ENCODE results near the gene ANKS3.
"Not testable (repeated sequence)": the region's sequence is repeated elsewhere in the genome, so short reads cannot be mapped to it uniquely, and the experiment has no call there.

Gene ANKS3

DNA sequence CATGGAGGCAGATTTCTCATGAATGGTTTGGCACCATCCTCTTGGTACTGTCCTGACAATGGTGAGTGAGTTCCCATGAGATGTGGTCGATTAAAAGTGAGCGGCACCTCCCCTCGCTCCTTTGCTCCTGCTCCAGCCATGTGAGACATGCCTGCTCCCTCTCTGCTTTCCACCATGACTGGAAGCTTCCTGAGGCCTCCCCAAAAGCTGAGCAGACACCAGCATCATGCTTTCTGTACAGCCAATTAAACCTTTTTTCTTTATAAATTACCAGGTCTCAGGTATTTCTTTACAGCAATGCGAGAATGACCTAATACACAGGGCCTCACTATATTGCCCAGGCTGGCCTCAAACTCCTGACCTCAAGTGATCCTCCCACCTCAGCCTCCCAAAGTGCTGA, 20.8 kb upstream of the ANKS3 start:
- DNase-seq = no peak

DNA sequence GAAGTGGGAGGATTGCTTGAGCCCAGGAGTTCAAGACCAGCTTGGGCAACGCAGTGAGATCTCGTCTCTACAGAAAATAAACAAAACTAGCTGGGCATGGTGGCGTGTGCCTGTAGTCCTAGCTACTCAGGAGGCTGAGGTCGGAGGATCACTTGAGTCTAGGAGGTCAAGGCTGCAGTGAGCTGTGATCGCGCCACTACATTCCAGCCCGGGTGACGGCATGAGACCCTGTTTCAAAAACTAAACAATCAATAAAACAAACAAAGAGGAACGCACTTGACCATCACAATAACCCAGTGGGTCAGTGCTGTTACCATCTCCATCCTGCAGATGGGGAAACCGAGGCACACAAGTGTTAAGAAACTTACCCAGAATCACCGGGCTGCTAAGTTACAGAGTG, 19.2 kb upstream of the ANKS3 start:
- DNase-seq = no peak

DNA sequence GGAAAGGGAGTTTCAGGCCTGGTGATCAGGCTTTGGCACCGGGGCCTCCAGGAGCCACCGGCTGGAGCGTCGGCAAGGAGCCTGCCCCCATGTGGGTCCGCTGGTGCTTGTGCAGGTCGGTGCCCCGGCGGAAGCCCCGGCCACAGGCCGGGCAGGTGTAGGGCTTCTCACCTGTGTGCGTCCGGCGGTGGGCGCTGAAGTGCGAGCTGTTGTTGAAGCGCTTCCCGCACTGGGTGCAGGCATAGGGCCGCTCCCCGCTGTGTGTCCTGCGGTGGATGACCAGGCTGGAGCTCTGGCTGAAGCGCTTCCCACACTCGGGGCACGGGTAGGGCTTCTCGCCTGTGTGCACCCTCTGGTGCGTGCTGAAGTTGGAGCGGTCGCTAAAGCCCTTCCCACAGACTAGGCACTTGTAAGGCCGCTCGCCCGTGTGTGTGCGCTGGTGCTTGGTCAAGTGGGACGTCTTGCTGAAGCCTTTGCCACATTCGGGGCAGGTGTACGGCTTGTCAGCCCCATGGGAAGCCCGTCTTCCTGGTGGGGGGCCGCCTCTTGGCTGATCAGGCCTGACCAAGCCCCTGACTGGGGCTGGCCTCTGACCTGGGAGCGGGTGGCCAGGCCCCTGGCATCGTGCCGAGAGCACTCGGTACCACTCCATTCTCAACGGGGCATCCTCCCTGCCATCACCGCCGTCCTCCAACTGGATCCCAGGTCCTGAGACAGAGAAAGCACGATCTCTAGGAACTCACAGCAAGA, 18.5 kb upstream of the ANKS3 start:
- no peak for DNase-seq

DNA sequence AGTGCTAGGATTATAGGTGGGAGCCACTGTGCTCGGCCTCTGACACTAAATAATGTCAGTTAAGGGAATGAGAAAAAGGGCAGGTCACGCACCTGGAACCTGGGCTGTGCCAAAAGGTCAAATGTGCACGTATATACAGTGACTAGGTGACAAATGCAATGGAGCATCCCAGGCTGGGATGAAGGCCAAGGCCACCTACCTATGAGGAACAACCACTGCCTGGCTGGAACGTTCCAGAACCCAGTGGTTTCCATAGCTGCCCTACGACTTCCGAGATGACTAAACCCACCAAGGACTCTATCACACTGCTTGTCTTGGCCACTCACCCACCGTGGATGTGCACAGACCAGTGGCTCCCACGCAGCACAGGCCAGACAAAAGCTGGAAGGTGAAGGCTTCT, 16.8 kb upstream of the ANKS3 start:
- DNase-seq = no peak

DNA sequence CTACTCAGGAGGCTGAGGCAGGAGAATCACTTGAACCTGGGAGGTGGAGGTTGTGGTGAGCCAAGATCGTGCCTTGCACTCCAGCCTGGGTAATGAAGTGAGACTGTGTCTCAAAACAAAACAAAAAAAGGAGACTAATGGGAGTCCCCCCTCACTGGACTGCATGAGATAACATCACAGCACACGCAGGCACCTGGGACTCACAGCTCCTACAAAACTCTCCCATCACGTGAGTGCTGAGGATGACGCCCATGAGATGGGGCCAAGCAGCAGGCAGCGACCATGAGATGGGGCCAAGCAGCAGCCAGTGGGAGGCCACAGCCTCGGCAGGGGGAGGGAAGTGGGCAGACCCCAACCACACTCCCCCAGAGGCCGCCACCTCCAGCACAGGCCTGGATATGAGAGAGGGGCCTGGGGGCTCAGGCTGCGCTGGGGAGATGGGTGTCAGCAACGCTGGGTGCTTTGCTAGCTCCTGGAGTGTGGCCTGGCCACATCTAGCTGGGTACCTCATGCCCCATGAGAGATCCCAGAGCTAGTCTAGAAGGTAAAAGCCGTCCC, 15.7 kb upstream of the ANKS3 start:
- no peak for DNase-seq

DNA sequence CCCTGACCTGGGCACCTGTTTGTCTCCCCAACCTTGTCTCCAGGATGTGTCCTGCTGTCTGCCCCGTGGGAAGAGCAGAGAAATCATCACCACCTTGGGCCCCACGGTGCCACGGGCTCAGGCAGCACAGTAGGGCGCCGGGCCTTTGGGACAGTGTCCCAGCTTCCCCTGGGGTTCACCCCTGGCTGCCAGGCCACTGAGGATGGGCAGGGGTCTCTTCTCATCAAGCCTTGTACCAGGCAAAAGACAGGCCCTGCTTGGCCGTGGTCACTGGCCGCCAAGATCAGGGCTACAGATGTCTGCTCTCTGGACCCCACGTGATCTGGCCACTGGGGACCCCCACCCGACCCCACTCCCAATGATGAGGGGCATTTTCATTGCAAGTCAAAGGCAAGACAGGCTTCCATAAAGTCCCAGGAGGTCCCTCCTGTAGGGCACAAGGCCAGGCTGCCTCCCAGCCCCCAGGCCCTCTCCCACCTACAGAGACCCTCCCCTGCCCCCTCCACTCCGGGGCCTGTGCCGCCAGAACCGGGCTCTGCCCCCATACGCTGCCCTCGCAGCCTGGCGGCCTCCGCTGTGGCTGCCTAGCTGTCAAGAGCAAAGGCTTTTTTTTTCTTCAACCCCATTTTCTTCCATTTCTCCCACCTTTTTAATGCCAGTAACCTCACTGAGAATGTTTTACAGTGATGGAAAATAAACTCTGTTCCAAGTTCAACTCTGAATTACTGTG, 14.8 kb upstream of the ANKS3 start:
- no peak for DNase-seq

DNA sequence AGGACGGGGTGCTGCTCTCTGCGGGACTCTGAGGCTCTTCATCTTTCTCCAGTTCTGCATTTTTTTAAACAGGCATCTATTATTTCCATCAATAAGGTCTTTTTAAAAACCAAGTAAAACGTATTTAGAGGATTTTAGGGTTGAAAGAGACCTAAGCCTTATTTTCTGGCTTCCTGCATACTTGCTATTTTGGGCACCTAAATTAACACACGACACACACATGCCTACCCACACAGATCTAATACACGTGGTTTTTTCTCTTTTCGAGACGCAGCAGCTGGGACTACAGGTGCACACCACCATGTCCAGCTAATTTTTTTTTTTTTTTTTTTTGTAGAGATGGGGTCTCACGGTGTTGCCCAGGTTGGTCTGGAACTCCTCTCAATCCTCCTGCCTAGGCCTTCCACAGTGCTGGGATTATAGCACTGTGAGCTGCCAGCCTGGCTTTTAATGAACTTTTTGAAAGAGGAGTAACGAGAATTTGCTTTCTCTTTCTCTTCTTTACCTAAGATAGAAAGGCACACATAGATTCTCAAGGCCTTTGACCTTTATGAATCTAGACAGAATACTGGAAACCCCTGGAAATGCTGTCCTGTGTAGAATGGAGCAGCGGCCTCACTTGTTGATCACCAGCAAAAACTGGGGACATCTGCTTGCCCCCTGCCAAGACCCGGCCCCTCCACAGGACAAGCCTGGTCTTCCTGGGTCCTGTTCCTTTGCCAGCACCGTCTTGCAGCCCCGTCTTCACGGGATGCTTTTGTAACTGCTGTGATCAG, 14.0 kb upstream of the ANKS3 start:
- no peak for DNase-seq

DNA sequence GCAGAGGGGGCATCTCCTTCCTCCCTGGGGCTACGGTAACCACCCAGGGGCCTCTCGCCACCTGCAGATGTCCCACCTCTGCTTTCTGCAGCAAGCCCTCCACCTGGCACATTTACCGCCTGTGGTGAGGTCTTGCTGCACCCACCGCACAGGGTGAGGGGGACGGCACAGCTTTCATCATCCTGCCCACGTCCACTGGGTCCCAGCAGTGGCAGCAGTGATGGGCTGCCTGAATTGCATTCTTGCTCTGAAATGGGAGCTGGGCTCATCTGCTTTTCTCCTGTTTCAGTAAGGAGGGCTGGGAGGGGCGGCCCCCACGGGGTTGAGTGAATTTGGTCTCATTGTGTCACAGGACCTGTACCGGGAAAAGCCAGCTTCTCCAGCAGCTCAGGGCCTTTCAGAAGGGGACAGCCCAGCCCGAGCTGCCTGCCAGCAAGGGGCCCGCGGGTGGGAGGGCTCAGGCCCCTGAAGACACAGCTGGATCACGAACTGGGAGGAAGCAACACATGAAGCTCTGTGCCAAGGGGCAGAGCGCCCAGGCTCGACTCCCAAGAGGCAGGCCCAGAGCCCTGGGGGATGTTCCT, 13.0 kb upstream of the ANKS3 start:
- DNase-seq = no peak

DNA sequence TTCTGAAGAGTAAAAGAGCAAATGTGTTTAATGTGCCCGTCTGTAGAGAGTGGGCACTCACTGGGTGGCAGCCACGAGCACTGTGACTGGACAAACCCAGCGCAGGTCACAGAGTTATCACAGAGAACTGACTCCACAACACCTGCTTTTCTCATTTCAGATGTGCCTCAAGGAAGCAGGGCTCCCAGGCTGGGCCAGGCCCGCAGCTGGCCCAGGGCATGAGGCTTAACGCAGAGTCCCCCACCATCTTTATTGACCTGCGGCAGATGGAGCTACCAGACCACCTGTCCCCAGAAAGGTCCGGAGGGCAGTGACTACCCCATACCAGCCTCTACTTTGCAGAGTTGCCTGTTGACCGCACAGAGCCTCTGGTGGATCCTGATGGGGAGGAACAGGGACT, 12.1 kb upstream of the ANKS3 start:
- DNase-seq = no peak

DNA sequence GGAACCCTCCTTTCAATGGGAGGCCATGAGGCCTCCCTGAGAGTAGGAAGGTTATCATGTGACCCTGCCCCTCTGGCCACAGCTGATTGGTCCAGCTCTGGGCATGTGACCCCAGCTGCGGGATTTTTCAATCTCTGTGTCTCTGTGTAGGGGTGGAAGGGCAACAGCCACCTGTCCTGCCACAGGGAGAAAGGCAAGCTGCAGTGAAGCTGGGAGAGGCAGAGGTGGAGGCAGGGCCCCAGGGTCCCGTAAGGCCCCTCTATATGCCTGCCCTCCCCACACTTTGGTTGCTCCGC, 11.2 kb upstream of the ANKS3 start:
- no peak for DNase-seq

DNA sequence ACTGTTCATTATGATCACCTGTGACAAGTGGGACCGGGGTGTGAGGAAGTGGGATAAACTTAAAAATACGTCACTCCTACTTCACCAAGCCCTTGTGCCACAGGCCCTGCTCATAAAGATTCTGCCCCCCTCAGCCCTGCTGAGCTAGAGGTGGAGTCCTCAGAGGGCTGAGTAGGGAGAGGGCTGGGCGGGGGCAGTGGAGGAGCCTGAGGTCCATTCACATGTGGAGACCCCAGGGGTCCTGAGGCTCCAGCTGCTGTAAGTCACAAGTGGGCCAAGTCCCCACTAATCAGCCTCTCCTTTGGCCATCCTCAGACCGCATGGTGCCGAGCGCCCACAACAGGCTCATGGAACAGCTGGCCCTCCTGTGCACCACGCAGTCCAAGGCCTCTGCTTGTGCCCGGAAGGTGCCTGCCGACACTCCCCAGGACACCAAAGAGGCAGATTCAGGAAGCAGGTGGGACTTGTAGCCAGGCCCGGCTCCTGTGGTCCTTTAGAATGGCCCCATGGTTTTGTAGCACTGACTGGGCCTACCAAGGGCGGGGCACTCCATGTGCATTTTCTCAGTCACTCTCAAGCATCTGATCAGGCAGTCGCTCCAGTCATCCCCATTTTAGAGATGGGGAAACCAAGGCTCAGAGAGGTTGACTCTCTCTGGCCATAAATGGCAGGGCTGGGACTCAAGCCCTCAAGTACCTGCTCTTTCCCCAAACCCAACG, 10.6 kb upstream of the ANKS3 start:
- DNase-seq = no peak

DNA sequence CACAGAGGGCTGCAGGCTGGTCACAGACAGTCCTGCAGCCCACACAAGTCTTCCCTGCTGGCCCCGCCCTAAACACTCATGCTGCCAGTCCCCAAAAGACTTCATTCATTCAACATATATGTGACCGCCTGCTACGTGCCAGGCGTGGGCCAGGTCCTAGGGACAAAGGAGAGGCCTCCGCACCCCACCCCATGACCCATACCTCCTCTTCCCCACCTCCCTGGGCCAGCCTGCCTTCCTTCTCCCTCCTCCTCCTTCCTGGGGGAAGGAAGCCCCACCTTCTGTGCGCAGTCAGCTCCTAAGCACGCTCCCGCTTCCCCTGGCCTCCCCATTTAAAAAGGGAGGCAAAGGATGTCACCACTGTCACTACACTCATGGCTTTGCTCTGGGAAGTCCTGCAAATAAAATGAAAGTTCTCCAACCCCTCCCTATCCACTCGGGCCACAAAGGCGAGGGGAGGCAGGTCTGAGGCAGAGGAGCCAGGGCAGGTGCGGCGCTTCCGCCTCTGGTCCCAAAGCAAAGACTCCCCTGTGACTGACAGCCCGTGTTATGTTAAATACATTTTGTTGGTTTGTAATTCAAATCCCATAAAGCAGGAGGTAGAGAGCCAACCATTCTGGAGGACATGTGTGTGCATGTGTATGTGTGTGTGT, 9.3 kb upstream of the ANKS3 start:
- no peak for DNase-seq

DNA sequence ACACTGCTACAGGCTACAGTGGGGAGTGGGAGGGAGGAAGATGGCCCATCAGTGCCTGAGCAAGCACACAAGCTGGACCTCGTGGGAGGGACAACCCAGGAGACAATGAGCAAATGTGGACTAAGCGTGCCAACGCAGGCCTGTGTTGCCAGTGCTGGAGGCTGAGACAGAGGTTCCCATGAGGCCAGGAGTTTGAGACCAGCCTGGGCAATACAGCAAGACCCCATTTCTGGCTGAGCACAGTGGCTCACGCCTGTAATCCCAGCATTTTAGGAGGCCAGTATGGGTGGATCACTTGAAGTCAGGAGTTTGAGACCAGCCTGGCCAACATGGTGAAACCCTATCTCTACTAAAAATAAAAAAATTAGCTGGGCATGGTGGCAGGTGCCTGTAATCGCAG, 4.3 kb upstream of the ANKS3 start:
- not testable (repeated sequence) for DNase-seq

DNA sequence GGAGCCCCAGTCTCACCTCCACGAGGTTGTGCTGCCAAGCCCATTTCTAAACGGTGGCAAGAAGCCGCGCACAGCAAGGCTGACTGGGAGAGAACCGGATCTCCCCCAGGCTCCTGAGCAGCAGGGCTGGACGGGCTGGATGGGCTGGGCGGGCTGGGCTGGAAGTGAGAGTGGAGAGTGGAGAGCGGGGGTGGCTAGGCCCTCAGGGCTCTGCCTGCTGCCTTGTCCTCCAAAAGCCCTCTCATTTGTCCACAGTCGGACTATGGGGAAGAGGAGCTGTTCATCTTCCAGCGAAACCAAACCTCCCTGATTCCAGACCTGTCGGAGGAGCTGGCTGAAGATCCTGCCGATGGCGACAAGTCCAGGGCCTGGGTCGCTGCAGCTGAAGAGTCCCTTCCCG, 3.5 kb upstream of the ANKS3 start:
- no peak for DNase-seq

DNA sequence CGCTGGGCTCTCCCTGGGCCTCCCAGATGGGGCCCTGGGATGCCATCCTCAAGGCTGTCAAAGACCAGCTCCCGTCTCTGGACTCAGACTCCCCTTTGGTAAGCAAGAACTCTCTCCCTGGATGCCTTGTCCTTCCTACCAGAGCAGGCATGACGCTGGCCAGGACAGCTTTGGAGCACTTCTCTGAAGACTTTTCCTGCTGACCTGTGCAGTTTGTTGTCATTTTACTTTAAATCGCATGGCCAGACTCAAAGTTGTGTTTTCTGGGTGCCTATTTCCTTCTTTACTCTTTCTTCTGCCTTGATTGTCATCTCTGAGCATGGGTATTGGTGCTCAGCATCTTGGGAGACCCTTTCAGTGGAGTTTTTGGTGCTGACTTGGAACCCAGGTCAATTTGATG, 2.5 kb upstream of the ANKS3 start:
- no peak for DNase-seq

DNA sequence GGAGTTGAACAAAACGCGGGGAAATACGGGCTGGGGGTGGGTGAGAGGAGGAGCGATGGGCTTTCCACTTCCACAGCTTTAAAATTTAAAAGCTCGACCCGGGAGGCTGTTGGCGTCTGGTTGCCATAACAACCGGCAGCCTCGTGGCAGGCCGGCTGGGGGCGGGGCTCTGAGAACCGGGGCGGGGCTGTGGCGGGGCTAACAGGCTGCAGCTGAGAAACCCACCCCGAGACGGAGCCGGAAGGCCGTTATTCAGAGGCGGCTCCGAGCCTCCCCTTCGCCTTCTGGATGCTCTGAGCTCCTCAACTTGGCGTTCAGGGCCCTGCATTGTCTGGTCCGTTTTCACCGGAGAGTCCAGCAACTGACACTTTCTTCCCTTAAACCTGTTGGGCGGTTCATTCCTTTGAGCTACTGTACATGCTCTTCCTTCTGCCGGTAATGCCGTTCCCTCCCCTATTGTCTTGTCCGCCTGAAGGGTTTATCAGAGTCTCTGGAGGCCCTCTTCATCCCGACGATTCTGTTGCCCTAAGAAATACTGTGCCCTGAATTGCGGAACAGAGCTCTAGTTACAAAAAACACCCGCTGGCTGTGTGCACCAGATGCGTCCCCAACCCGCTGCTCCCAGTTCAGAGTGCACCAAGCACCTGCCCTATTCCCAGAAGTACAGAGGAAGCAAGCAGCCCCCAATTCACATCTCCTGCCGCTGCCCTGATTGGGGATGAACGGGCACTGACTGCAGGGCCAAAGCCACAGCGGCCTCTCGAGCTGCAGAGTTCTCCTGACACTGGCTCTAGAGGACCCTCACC, 862 bp upstream of the ANKS3 start:
- DNase-seq = peak; percentile 82

DNA sequence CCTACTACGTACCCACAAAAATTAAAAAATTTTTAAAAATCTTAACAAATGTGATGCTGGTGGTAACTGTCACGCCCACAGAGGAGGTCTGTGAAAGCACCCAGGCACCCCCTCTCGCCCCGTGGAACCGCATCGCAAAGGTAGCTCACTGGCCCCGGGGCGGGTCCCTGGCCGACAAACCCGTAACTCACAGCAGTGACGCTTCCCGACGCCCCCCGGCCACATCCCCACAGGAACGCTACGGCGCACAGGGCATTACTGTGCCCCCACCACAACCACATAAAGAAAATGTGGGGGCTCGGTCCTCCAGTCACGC, 366 bp downstream of the ANKS3 start:
- DNase-seq = no peak

DNA sequence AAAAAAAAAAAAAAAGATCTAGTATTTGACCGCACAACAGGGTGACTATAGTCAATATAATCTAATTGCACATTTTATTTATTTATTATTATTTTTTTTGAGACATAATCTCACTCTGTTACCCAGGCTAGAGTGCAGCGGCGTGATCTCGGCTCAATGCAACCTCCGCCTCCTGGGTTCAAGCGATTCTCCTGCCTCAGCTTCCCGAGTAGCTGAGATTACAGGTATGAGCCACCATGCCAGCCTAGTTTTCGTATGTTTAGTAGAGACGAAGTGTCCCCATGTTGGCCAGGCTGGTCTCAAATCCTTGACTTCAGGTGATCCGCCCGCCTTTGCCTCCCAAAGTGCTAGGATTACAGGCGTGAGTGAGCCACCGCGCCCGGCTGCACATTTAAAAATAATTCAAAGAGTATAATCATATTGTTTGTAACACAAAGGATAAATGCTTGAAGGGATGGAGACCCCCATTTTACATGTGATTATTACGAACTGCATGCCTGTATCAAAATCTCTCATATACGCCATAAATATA, 794 bp downstream of the ANKS3 start:
- DNase-seq = no peak

DNA sequence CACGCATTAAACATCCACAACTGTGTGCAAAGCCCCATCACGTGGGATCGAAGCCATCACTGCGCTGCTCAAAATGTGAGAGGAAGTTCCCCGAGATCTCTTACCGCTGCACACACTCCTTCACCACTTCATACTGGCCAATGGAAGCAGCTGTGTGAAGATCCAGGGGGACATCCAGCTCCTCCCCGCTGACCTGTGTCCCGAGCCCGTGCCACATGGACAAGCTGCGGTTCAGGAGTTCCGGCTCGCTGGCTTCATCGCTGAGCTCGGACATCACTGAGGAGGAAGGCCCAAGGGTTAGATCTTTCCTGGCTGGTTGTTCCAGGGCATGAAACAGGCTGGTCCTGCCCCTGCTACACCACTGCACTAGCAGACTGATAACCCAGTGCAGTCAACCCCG, 4.2 kb downstream of the ANKS3 start:
- no peak for DNase-seq

DNA sequence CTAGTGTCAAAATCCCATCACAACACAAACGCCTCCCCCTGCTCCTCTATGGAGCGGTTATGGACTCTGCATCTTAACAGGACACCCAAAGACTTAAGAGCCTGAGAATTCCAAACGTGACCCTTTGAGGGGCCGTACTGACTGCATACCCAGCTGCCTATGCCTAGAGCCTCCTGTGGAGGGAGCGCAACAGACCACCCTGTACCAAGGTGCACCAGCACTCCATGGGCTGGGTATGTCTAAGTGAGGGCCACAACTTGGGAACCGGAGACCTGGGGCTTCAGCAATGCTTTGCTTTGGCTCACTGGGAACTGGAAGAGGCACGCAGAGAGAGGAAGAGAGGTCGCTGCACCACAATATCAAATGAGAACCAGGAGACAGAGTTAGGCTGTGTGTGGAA, 5.4 kb downstream of the ANKS3 start:
- DNase-seq = no peak

DNA sequence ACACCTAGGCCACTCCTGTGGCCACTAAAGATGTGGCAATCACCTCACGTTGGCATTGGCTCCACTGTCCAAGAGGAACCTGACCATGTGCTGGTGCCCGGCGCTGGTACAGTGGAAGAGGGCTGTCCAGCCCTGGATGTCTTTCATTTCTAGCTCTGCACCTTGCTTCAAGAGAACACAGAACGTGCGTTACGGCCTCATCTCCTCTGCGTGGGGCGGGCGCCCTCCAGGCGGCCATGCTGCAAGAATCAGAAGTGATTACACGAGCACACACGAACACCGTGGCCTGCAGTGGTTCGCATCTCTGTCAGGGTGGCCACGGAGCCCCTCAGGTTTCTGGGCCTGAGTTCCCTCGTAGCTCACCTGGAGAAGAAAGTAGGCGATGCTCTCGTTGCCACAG, 7.5 kb downstream of the ANKS3 start:
- no peak for DNase-seq
